Epithelial cell of proximal tubule (primary cell): ENCODE results near the gene PRODH2. TPM values are rescaled to one million over a fixed set of nuclear protein-coding genes. Genes with fewer than 3 reads are reported as not detected.

Experiments
- DNase-seq: peaks from one replicate; pipeline ENCODE4 v3.0.0-alpha.2; 2011; ENCODE audit warnings: low read depth
- H3K4me3 ChIP-seq: 2 replicates; pipeline ENCODE4 v1.5.1; 2011; ENCODE audit warnings: low read depth, mild to moderate bottlenecking, low read length
- CTCF ChIP-seq: conservative IDR thresholded peaks from 2 replicates; pipeline ENCODE4 v1.5.1; 2012; ENCODE audit warnings: low read depth, mild to moderate bottlenecking, low read length
- total RNA-seq: library from RNA; depleted of rRNA; stranded (reverse); fragments of >200 nt; gene quantifications from 2 replicates; pipeline ENCODE4 v1.2.3, GENCODE V29; 2015

The PRODH2 gene
- total RNA-seq: not detected in 2 replicates

GRCh38 chr19:35812220-35813042 is at the start of gene PRODH2:
TSS of gene PRODH2 (minus strand) at chr19:35812845. CDS start at chr19:35812805, 40 bp downstream.
- peak within 1 kb of the TSS; percentile 38 for H3K4me3 ChIP-seq
- no peak for DNase-seq
- peak; percentile 13 for TF ChIP-seq CTCF

- TF ChIP-seq CTCF: no peak
- no peak for DNase-seq
- no peak overlapping the region for H3K4me3 ChIP-seq
These were observed 49.1 kb upstream of the PRODH2 start for GRCh38 chr19:35861640-35862160.

GRCh38 chr19:35860818-35861639 is 48.4 kb upstream of the PRODH2 start:
- no peak for TF ChIP-seq CTCF
- no peak overlapping the region for H3K4me3 ChIP-seq
- no peak for DNase-seq

- H3K4me3 ChIP-seq: no peak overlapping the region
- no peak for TF ChIP-seq CTCF
- DNase-seq: no peak
These were observed 47.8 kb upstream of the PRODH2 start for GRCh38 chr19:35860436-35860817.

- no peak for TF ChIP-seq CTCF
- H3K4me3 ChIP-seq: no peak overlapping the region
- no peak for DNase-seq
These were observed 46.8 kb upstream of the PRODH2 start for GRCh38 chr19:35859414-35859813.

GRCh38 chr19:35858311-35858710 is 45.7 kb upstream of the PRODH2 start:
- no peak for TF ChIP-seq CTCF
- DNase-seq: no peak
- H3K4me3 ChIP-seq: no peak overlapping the region
